GM23338 (cell line): Measurements from ENCODE around the gene DHRS12. TPM values are rescaled to one million over a fixed set of nuclear protein-coding genes. Genes with fewer than 3 reads are reported as not detected.

Source experiments
- ATAC-seq: fragments of 200-7000 bp; cut with Tn5 transposase; 3 replicates; pipeline ENCODE4 v1.9.1; 2020
- DNase-seq: peaks from one replicate; pipeline ENCODE4 v3.0.0-alpha.2; 2015; ENCODE audit warnings: low spot score
- H2AFZ ChIP-seq: fragments of 200-600 bp; sonication (generic); 2 replicates; pipeline ENCODE4 v1.8.0; 2016; ENCODE audit warnings: antibody characterized with exemption, mild to moderate bottlenecking, moderate library complexity
- H3F3A ChIP-seq: fragments of 200-600 bp; sonication (generic); replicated peaks from 2 replicates; pipeline ENCODE4 v1.8.0; 2017; ENCODE audit warnings: antibody characterized with exemption, mixed run types, low read depth
- H3K27ac ChIP-seq: fragments of 200-600 bp; sonication (generic); 2 replicates; pipeline ENCODE4 v1.6.1; 2016; ENCODE audit warnings: low read depth
- H3K27me3 ChIP-seq: fragments of 200-600 bp; sonication (generic); 2 replicates; pipeline ENCODE4 v1.8.0; 2016; ENCODE audit warnings: mild to moderate bottlenecking, mixed run types, moderate library complexity; ENCODE audit not compliant: insufficient read depth
- H3K36me3 ChIP-seq: fragments of 200-600 bp; sonication (generic); 2 replicates; pipeline ENCODE4 v1.8.0; 2016; ENCODE audit warnings: mild to moderate bottlenecking; ENCODE audit not compliant: insufficient read depth
- H3K4me1 ChIP-seq: fragments of 200-600 bp; sonication (generic); 2 replicates; pipeline ENCODE4 v1.8.0; 2016; ENCODE audit warnings: mild to moderate bottlenecking, moderate library complexity; ENCODE audit not compliant: insufficient read depth
- H3K4me2 ChIP-seq: fragments of 200-600 bp; sonication (generic); 2 replicates; pipeline ENCODE4 v1.7.1; 2017; ENCODE audit warnings: mixed run types
- H3K4me3 ChIP-seq: fragments of 200-600 bp; sonication (generic); 2 replicates; pipeline ENCODE4 v1.6.1; 2016; ENCODE audit warnings: mixed run types
- H3K79me2 ChIP-seq: fragments of 200-600 bp; sonication (generic); replicated peaks from 2 replicates; pipeline ENCODE4 v1.8.0; 2017; ENCODE audit warnings: mild to moderate bottlenecking; ENCODE audit not compliant: insufficient read depth
- H3K9me2 ChIP-seq: fragments of 200-600 bp; sonication (generic); 2 replicates; pipeline ENCODE4 v1.8.0; 2017; ENCODE audit not compliant: insufficient read depth
- H4K20me1 ChIP-seq: fragments of 200-600 bp; sonication (generic); replicated peaks from 2 replicates; pipeline ENCODE4 v1.8.0; 2017; ENCODE audit warnings: mild to moderate bottlenecking; ENCODE audit not compliant: insufficient read depth
- H3K27ac Mint-ChIP-seq: 2 replicates; pipeline ENCODE4 v1.8.0; 2020; ENCODE audit warnings: inconsistent platforms, mild to moderate bottlenecking, moderate library complexity, mixed read lengths
- H3K27me3 Mint-ChIP-seq: 3 replicates; pipeline ENCODE4 v1.8.0; 2022; ENCODE audit warnings: low read depth, mild to moderate bottlenecking, moderate library complexity, mixed read lengths, inconsistent platforms; ENCODE audit not compliant: insufficient read depth, poor library complexity
- H3K36me3 Mint-ChIP-seq: 3 replicates; pipeline ENCODE4 v1.8.0; 2021; ENCODE audit warnings: low read depth, mild to moderate bottlenecking, inconsistent platforms, moderate library complexity, mixed read lengths
- H3K4me1 Mint-ChIP-seq: 3 replicates; pipeline ENCODE4 v1.8.0; 2020; ENCODE audit warnings: mild to moderate bottlenecking, inconsistent platforms, mixed read lengths
- H3K4me3 Mint-ChIP-seq: 3 replicates; pipeline ENCODE4 v1.8.0; 2021; ENCODE audit warnings: moderate library complexity, mild to moderate bottlenecking, inconsistent platforms, mixed read lengths
- H3K9me3 Mint-ChIP-seq: 3 replicates; pipeline ENCODE4 v1.8.0; 2020; ENCODE audit warnings: moderate library complexity, mild to moderate bottlenecking, inconsistent platforms, mixed read lengths
- CREB1 ChIP-seq: fragments of 250-450 bp; sonication (Bioruptor Pico); IDR thresholded peaks from 2 replicates; pipeline ENCODE4 v1.5.0; 2020; ENCODE audit warnings: low read depth, mild to moderate bottlenecking, moderate library complexity
- EZH2 ChIP-seq: fragments of 200-600 bp; sonication (generic); IDR thresholded peaks from one replicate; pipeline ENCODE4 v1.8.0; 2017; ENCODE audit warnings: antibody characterized with exemption, mild to moderate bottlenecking, low read depth; ENCODE audit not compliant: unreplicated experiment
- EZH2phosphoT487 ChIP-seq: fragments of 200-600 bp; sonication (generic); IDR thresholded peaks from one replicate; pipeline ENCODE4 v1.8.1; 2018; ENCODE audit warnings: antibody characterized with exemption; ENCODE audit not compliant: unreplicated experiment
- JUNB ChIP-seq: IDR thresholded peaks from one replicate; pipeline ENCODE4 v1.6.1; 2016; ENCODE audit warnings: antibody characterized with exemption; ENCODE audit not compliant: unreplicated experiment
- NANOG ChIP-seq: IDR thresholded peaks from 2 replicates; pipeline ENCODE4 v1.6.1; 2016; ENCODE audit warnings: antibody characterized with exemption, borderline replicate concordance
- POLR2AphosphoS5 ChIP-seq: IDR thresholded peaks from 2 replicates; pipeline ENCODE4 v1.6.1; 2016; ENCODE audit warnings: antibody characterized with exemption, low read depth
- STAT1 ChIP-seq: IDR thresholded peaks from one replicate; pipeline ENCODE4 v1.6.1; 2016; ENCODE audit warnings: antibody characterized with exemption; ENCODE audit not compliant: unreplicated experiment
- ZNF331 ChIP-seq: fragments of 250-450 bp; sonication (Bioruptor Pico); IDR thresholded peaks from 2 replicates; pipeline ENCODE4 v1.5.0; 2020; ENCODE audit warnings: low read depth, mild to moderate bottlenecking, moderate library complexity
- polyA plus RNA-seq: library from polyadenylated mRNA; unstranded; fragments of >200 nt; fragmentation: Nextera tagmentation; extraction: Ambion mirVana; gene quantifications from 2 replicates; pipeline ENCODE4 v1.2.1, GENCODE V29; 2016
- total RNA-seq: library from RNA; depleted of rRNA; stranded (reverse); fragments of >200 nt; shearing (Covaris generic); gene quantifications from 2 replicates; pipeline ENCODE4 v1.2.3, GENCODE V29; 2014
- TF ChIP-seq, protein P1 (sequence below): IDR thresholded peaks from one replicate; pipeline ENCODE4 v1.6.1; 2018; ENCODE audit warnings: antibody characterized with exemption; ENCODE audit not compliant: unreplicated experiment
- TF ChIP-seq, protein P2 (sequence below): IDR thresholded peaks from 2 replicates; pipeline ENCODE4 v1.6.1; 2016; ENCODE audit warnings: antibody characterized with exemption

The DHRS12 gene
- total and polyA plus RNA-seq, 2 experiments from 2014 or later, result 4.6 to 12.2 TPM

DNA sequence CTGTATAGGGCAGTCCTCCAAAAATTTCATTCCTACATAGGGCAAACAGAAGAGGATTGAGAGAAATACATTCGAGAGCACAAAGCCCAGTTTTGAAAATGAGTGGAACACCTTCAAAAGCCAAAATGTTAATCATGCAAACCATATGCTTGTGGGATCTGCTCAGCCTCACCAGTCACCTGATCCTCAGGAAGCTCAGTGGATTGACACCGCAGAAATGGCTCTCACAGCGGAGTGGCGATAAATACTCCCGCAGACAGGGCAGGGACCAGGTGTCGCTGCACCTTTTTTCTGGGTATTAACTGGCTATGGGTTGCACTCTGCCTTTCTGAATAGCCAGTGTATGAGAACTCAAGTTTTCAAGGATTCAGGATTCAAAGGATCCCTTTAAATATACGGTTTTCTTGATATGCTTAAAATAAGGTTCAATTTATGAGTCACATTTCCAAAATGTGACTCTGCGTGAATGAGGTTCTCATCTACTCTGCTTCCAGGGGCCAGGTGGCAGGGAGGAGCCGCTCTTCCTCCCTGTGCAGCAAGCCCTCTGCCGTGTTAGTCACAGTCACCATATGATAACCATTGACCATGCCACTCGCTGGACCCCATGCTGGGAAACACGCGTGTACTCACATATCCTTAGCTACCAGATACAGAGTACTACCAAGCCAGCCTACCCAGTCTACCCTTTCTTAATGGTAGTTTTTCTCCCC, 18.3 kb upstream of the DHRS12 start:
- Mint-ChIP-seq H3K4me3 (no peak overlapping the region), H3K4me1 (peaks cover 35% of the 10 kb centered on the region), H3K9me3 (no peaks in the 10 kb centered on the region), H3K27ac (no peak overlapping the region), H3K27me3 (no peaks in the 10 kb centered on the region), H3K36me3 (no peaks in the 10 kb centered on the region)
- TF ChIP-seq CREB1 (CRISPR knock-in tag), result no peak
- no peak for TF ChIP-seq EZH2
- TF ChIP-seq STAT1, result no peak
- TF ChIP-seq, protein P1, sequence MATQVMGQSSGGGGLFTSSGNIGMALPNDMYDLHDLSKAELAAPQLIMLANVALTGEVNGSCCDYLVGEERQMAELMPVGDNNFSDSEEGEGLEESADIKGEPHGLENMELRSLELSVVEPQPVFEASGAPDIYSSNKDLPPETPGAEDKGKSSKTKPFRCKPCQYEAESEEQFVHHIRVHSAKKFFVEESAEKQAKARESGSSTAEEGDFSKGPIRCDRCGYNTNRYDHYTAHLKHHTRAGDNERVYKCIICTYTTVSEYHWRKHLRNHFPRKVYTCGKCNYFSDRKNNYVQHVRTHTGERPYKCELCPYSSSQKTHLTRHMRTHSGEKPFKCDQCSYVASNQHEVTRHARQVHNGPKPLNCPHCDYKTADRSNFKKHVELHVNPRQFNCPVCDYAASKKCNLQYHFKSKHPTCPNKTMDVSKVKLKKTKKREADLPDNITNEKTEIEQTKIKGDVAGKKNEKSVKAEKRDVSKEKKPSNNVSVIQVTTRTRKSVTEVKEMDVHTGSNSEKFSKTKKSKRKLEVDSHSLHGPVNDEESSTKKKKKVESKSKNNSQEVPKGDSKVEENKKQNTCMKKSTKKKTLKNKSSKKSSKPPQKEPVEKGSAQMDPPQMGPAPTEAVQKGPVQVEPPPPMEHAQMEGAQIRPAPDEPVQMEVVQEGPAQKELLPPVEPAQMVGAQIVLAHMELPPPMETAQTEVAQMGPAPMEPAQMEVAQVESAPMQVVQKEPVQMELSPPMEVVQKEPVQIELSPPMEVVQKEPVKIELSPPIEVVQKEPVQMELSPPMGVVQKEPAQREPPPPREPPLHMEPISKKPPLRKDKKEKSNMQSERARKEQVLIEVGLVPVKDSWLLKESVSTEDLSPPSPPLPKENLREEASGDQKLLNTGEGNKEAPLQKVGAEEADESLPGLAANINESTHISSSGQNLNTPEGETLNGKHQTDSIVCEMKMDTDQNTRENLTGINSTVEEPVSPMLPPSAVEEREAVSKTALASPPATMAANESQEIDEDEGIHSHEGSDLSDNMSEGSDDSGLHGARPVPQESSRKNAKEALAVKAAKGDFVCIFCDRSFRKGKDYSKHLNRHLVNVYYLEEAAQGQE, result no peak
- no peak overlapping the region for H3K4me3 ChIP-seq
- no peak overlapping the region for H2AFZ ChIP-seq
- H4K20me1 ChIP-seq, result no peaks in the 10 kb centered on the region
- peaks cover 14% of the 10 kb centered on the region for H3K4me1 ChIP-seq
- H3K27ac ChIP-seq, result no peak overlapping the region
- no peaks in the 10 kb centered on the region for H3K27me3 ChIP-seq
- no peaks in the 10 kb centered on the region for H3K9me2 ChIP-seq
- no peaks in the 10 kb centered on the region for H3F3A ChIP-seq
- no peak for DNase-seq
- no peaks in the 10 kb centered on the region for H3K36me3 ChIP-seq
- H3K79me2 ChIP-seq, result no peaks in the 10 kb centered on the region
- ATAC-seq, result no peak
- H3K4me2 ChIP-seq, result no peak overlapping the region

DNA sequence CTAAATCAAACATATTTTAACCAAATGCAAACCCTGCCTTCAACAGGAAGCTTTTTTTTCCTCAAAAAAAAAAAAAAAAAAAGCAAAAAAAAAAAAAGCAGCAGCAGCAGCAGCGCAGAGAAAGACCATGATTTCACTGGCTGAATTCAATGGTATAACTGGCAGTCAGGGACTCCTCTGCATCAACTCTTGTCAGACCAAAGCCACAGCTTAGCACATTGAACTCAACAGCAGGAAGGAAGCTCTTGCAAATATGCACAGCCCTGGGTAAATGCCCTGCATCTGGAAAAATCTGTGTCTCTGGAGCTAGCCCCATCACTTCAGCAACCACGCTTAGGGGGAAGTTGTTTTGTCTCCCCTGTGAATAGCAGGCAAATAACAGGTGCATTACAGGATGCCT, 17.6 kb upstream of the DHRS12 start:
- Mint-ChIP-seq H3K27me3 (no peaks in the 10 kb centered on the region), H3K27ac (no peak overlapping the region), H3K4me3 (no peak overlapping the region), H3K4me1 (peaks cover 39% of the 10 kb centered on the region), H3K9me3 (no peaks in the 10 kb centered on the region), H3K36me3 (no peaks in the 10 kb centered on the region)
- no peak overlapping the region for H3K4me3 ChIP-seq
- no peaks in the 10 kb centered on the region for H3K9me2 ChIP-seq
- H3K27me3 ChIP-seq, result no peaks in the 10 kb centered on the region
- no peak for DNase-seq
- H3K79me2 ChIP-seq, result no peaks in the 10 kb centered on the region
- no peak for ATAC-seq
- no peaks in the 10 kb centered on the region for H4K20me1 ChIP-seq
- no peaks in the 10 kb centered on the region for H3F3A ChIP-seq
- H3K36me3 ChIP-seq, result no peaks in the 10 kb centered on the region
- H3K27ac ChIP-seq, result no peak overlapping the region
- H3K4me1 ChIP-seq, result peaks cover 18% of the 10 kb centered on the region
- H3K4me2 ChIP-seq, result no peak overlapping the region
- no peak overlapping the region for H2AFZ ChIP-seq
- TF ChIP-seq ZNF331 (CRISPR knock-in tag) (no peak), NANOG (no peak), POLR2AphosphoS5 (no peak), EZH2phosphoT487 (no peak), JUNB (no peak), CREB1 (CRISPR knock-in tag) (no peak)
- TF ChIP-seq, protein P1, result no peak
- TF ChIP-seq, protein P2, sequence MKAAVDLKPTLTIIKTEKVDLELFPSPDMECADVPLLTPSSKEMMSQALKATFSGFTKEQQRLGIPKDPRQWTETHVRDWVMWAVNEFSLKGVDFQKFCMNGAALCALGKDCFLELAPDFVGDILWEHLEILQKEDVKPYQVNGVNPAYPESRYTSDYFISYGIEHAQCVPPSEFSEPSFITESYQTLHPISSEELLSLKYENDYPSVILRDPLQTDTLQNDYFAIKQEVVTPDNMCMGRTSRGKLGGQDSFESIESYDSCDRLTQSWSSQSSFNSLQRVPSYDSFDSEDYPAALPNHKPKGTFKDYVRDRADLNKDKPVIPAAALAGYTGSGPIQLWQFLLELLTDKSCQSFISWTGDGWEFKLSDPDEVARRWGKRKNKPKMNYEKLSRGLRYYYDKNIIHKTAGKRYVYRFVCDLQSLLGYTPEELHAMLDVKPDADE, result no peak
